HG02938 (cell line): Measurements from ENCODE around the gene OIP5.
"Not testable (repeated sequence)": the region's sequence is repeated elsewhere in the genome, so short reads cannot be mapped to it uniquely, and the experiment has no call there.

ENCODE experiments used
- ATAC-seq: cut with Tn5 transposase; IDR thresholded peaks from one replicate; pipeline ENCODE4 v1.9.1; 2021; ENCODE audit warnings: mild to moderate bottlenecking, moderate library complexity; ENCODE audit not compliant: unreplicated experiment

Gene OIP5

GRCh38 chr15:41304149-41304770, 28.1 kb downstream of the OIP5 start:
- no peak for ATAC-seq

- no peak for ATAC-seq
Observed at GRCh38 chr15:41301587-41301986, 30.8 kb downstream of the OIP5 start.

GRCh38 chr15:41301139-41301538, 31.3 kb downstream of the OIP5 start:
- not testable (repeated sequence) for ATAC-seq

- ATAC-seq = no peak
Observed at GRCh38 chr15:41292521-41292920, 39.9 kb downstream of the OIP5 start.

- peak; percentile 69 for ATAC-seq
Observed at GRCh38 chr15:41291065-41291631, 41.2 kb downstream of the OIP5 start.

GRCh38 chr15:41289953-41290352, 42.4 kb downstream of the OIP5 start:
- no peak for ATAC-seq

GRCh38 chr15:41288464-41288863, 43.9 kb downstream of the OIP5 start:
- no peak for ATAC-seq

- ATAC-seq = no peak
Observed at GRCh38 chr15:41286665-41287333, 45.6 kb downstream of the OIP5 start.

GRCh38 chr15:41285285-41285684, 47.1 kb downstream of the OIP5 start:
- no peak for ATAC-seq

- no peak for ATAC-seq
Observed at GRCh38 chr15:41284427-41285177, 47.8 kb downstream of the OIP5 start.

GRCh38 chr15:41283653-41284426, 48.6 kb downstream of the OIP5 start:
- peak; percentile 95 for ATAC-seq

GRCh38 chr15:41282980-41283652, 49.3 kb downstream of the OIP5 start:
- not testable (repeated sequence) for ATAC-seq

- not testable (repeated sequence) for ATAC-seq
Observed at GRCh38 chr15:41282436-41282835, 50.0 kb downstream of the OIP5 start.

- no peak for ATAC-seq
Observed at GRCh38 chr15:41281236-41281635, 51.2 kb downstream of the OIP5 start.

GRCh38 chr15:41279535-41280283, 52.7 kb downstream of the OIP5 start:
- no peak for ATAC-seq

- no peak for ATAC-seq
Observed at GRCh38 chr15:41278319-41278718, 54.1 kb downstream of the OIP5 start.

GRCh38 chr15:41276831-41277230, 55.6 kb downstream of the OIP5 start:
- no peak for ATAC-seq

- no peak for ATAC-seq
Observed at GRCh38 chr15:41269887-41270286, 62.5 kb downstream of the OIP5 start.

GRCh38 chr15:41263891-41264351, 68.5 kb downstream of the OIP5 start:
- ATAC-seq = no peak
